SK-N-MC (cell line): Measurements from ENCODE around the gene THEM4.

ENCODE experiments used
- EZH2 ChIP-seq: fragments of 200-600 bp; sonication (generic); IDR thresholded peaks from one replicate; pipeline ENCODE4 v1.6.1; 2017; ENCODE audit warnings: antibody characterized with exemption
- POLR2AphosphoS5 ChIP-seq: IDR thresholded peaks from 2 replicates; pipeline ENCODE4 v1.6.1; 2012; ENCODE audit warnings: mild to moderate bottlenecking, low read depth, low read length, borderline replicate concordance

GRCh38 chr1:151907363-151908139 is 1.8 kb downstream of the THEM4 start:
- TF ChIP-seq POLR2AphosphoS5 = no peak
- no peak for TF ChIP-seq EZH2
